B cell (primary cell): Measurements from ENCODE around the gene MVB12B. TPM values are rescaled to one million over a fixed set of nuclear protein-coding genes. Genes with fewer than 3 reads are reported as not detected.
"Not testable (repeated sequence)": the region's sequence is repeated elsewhere in the genome, so short reads cannot be mapped to it uniquely, and the experiment has no call there.

Source experiments
- ATAC-seq: fragments of 200-7000 bp; cut with Tn5 transposase; one replicate; pipeline ENCODE4 v1.10.0; 2021; ENCODE audit warnings: low read depth, mild to moderate bottlenecking, moderate number of reproducible peaks, moderate library complexity
- CTCF ChIA-PET: fragments of 350-600 bp; sonication (Branson Sonifier 250); formaldehyde crosslinking; loops from one replicate; lab custom pipeline; 2021; ENCODE audit warnings: antibody characterized with exemption, inconsistent platforms; lab: Charles Lee
- POLR2A ChIA-PET: fragments of 350-600 bp; sonication (Branson Sonifier 250); formaldehyde crosslinking; loops from one replicate; lab custom pipeline; 2021; ENCODE audit warnings: antibody characterized with exemption; lab: Charles Lee
- DNase-seq: peaks from one replicate; pipeline ENCODE4 v3.0.0; 2013
- H2AFZ ChIP-seq: 2 replicates; pipeline ENCODE4 v1.6.1; 2012; ENCODE audit warnings: mild to moderate bottlenecking, low read depth, low read length; ENCODE audit not compliant: insufficient read depth, poor library complexity, severe bottlenecking
- H3K27ac ChIP-seq, 2 donors: 1 replicate in 1 of 2; 2 replicates in 1 of 2; pipeline ENCODE4 v1.5.1; 2012 to 2013; ENCODE audit warnings: low read length in 2 of 2, mild to moderate bottlenecking in 2 of 2, moderate library complexity in 1 of 2
- H3K27me3 ChIP-seq, 4 experiments: fragments of 200-600 bp in 1 of 4; sonication (generic) in 1 of 4; replicated peaks in 1 of 4; 1 replicate in 2 of 4; 2 replicates in 2 of 4; pipeline versions ENCODE4 v1.6.1 to v1.7.0; 2013 to 2016; ENCODE audit warnings: low read length in 3 of 4, mild to moderate bottlenecking in 2 of 4, mixed read lengths in 1 of 4, moderate library complexity in 1 of 4; ENCODE audit not compliant: insufficient read depth in 4 of 4, control insufficient read depth in 3 of 4; ENCODE audit errors: control extremely low read depth in 1 of 4
- H3K36me3 ChIP-seq, 2 experiments: replicated peaks in 1 of 2; 1 replicate in 1 of 2; 2 replicates in 1 of 2; pipeline versions ENCODE4 v1.6.1 to v1.7.1; 2013; ENCODE audit warnings: low read length in 1 of 2; ENCODE audit not compliant: insufficient read depth in 2 of 2, control insufficient read depth in 1 of 2; ENCODE audit errors: control extremely low read depth in 1 of 2, extremely low read depth in 1 of 2
- H3K4me1 ChIP-seq, 2 donors: fragments of 200-600 bp in 1 of 2; sonication (generic) in 1 of 2; 1 replicate in 1 of 2; 2 replicates in 1 of 2; pipeline versions ENCODE4 v1.5.1 to v1.6.1; 2013 to 2017; ENCODE audit warnings: low read length in 2 of 2; ENCODE audit not compliant: control insufficient read depth in 2 of 2, insufficient read depth in 2 of 2
- H3K4me2 ChIP-seq: replicated peaks from 2 replicates; pipeline ENCODE3; 2012; ENCODE audit warnings: mild to moderate bottlenecking, low read depth, low read length; ENCODE audit not compliant: poor library complexity, severe bottlenecking
- H3K4me3 ChIP-seq, 5 experiments: fragments of 200-600 bp in 1 of 5; sonication (generic) in 1 of 5; 1 replicate in 3 of 5; 2 replicates in 2 of 5; pipeline versions ENCODE4 v1.5.1 to v1.7.0; 2011 to 2016; ENCODE audit warnings: low read length in 4 of 5, mild to moderate bottlenecking in 4 of 5, low read depth in 2 of 5, control low read depth in 1 of 5, moderate library complexity in 1 of 5; ENCODE audit not compliant: insufficient read depth in 1 of 5; ENCODE audit errors: control extremely low read depth in 1 of 5, extremely low read depth in 1 of 5
- H3K79me2 ChIP-seq: fragments of 200-600 bp; sonication (generic); one replicate; pipeline ENCODE4 v1.6.0; 2016; ENCODE audit warnings: low read length; ENCODE audit not compliant: control insufficient read depth, insufficient read depth
- H3K9ac ChIP-seq: fragments of 200-600 bp; sonication (generic); 2 replicates; pipeline ENCODE4 v1.6.1; 2017; ENCODE audit warnings: mild to moderate bottlenecking, low read length, moderate library complexity
- H3K9me3 ChIP-seq, 3 donors: one replicate each; pipeline versions ENCODE4 v1.6.1 to v1.7.1; 2013; ENCODE audit warnings: low read length in 2 of 3; ENCODE audit not compliant: control insufficient read depth in 2 of 3, insufficient read depth in 1 of 3; ENCODE audit errors: control extremely low read depth in 1 of 3
- H4K20me1 ChIP-seq: 2 replicates; pipeline ENCODE4 v1.6.0; 2012; ENCODE audit warnings: mild to moderate bottlenecking, low read length; ENCODE audit not compliant: insufficient read depth, control insufficient read depth, poor library complexity, severe bottlenecking
- H3K27ac Mint-ChIP-seq: one replicate; pipeline ENCODE4 v1.8.0; 2021; ENCODE audit warnings: mixed read lengths
- H3K27me3 Mint-ChIP-seq: one replicate; pipeline ENCODE4 v1.8.0; 2021; ENCODE audit warnings: mixed read lengths
- H3K4me1 Mint-ChIP-seq: one replicate; pipeline ENCODE4 v1.8.0; 2021; ENCODE audit warnings: mixed read lengths
- H3K4me3 Mint-ChIP-seq: one replicate; pipeline ENCODE4 v1.8.0; 2021; ENCODE audit warnings: mixed read lengths
- H3K9me3 Mint-ChIP-seq: one replicate; pipeline ENCODE4 v1.8.0; 2022; ENCODE audit warnings: mixed read lengths; ENCODE audit not compliant: insufficient read depth
- EZH2 ChIP-seq: IDR thresholded peaks from 2 replicates; pipeline ENCODE4 v1.6.1; 2012; ENCODE audit warnings: borderline replicate concordance, low read depth, mild to moderate bottlenecking, moderate library complexity, low read length; ENCODE audit not compliant: insufficient read depth, poor library complexity, severe bottlenecking
- WGBS: methylation state at CpG from one replicate; pipeline ENCODE4 v1.1.5; 2013; ENCODE audit warnings: missing lambda C conversion rate; ENCODE audit not compliant: insufficient coverage; 5-methylcytosine and 5-hydroxymethylcytosine counted together
- intact Hi-C: fragments of 100-400 bp; cut with micrococcal nuclease; formaldehyde crosslinking; loops from one replicate; pipeline ENCODE4 v1.10.0; 2022
- polyA plus RNA-seq: library from polyadenylated mRNA; depleted of rRNA; stranded (reverse); fragments of >200 nt; gene quantifications from 2 replicates; pipeline ENCODE4 v1.2.3, GENCODE V29; 2012
- total RNA-seq, 2 donors: library from RNA; stranded (reverse); fragments of 120-200 nt in 1 of 2; gene quantifications; 1 replicate in 1 of 2; 2 replicates in 1 of 2; pipeline versions ENCODE4 v1.2.3 to v1.2.4, GENCODE V29; 2013 to 2022
- TF ChIP-seq, protein P1 (sequence below): fragments of 200-600 bp; IDR thresholded peaks from one replicate; pipeline ENCODE4 v1.8.0; 2022; ENCODE audit warnings: antibody characterized with exemption, mild to moderate bottlenecking

MVB12B gene
- total and polyA plus RNA-seq, 2 donors (not counting 1 experiment from before 2014, with no cell fraction given) = 1.2 to 9.8 TPM

DNA sequence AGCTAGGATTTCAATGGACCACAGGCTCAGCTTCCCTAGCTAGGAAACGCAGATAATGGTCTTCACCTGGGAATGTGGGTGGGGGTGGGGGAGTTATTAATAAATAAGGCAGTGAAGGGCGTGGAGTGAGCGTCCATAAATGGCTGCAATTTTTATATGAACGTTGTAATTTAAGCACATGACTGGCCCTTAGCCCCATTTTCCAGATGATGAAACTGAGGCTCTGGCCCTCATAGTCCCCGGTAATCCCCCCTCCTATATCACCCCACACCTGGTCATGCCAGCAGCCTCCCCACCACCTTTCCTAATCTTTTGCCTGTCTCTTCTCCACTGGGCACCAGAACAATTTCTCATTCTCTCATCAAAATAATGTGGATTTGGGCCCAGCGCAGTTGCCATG, 225.2 kb downstream of the MVB12B start:
- no peak overlapping the region for H3K4me2 ChIP-seq
- POLR2A ChIA-PET = no interaction called here
- H3K27me3 ChIP-seq = peaks cover 0 to 4% (median 0%) of the 10 kb centered on the region in 4 experiments
- TF ChIP-seq EZH2 = no peak
- TF ChIP-seq, protein P1, sequence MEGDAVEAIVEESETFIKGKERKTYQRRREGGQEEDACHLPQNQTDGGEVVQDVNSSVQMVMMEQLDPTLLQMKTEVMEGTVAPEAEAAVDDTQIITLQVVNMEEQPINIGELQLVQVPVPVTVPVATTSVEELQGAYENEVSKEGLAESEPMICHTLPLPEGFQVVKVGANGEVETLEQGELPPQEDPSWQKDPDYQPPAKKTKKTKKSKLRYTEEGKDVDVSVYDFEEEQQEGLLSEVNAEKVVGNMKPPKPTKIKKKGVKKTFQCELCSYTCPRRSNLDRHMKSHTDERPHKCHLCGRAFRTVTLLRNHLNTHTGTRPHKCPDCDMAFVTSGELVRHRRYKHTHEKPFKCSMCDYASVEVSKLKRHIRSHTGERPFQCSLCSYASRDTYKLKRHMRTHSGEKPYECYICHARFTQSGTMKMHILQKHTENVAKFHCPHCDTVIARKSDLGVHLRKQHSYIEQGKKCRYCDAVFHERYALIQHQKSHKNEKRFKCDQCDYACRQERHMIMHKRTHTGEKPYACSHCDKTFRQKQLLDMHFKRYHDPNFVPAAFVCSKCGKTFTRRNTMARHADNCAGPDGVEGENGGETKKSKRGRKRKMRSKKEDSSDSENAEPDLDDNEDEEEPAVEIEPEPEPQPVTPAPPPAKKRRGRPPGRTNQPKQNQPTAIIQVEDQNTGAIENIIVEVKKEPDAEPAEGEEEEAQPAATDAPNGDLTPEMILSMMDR = no peak
- 97% methylated on average over 4 of the region's 6 CpGs for WGBS
- no peak overlapping the region for H3K27ac Mint-ChIP-seq
- ATAC-seq (no peak), DNase-seq (no peak)
- no peaks in the 10 kb centered on the region for H3K4me1 ChIP-seq
- H3K9ac ChIP-seq = no peak overlapping the region
- no peaks in the 10 kb centered on the region for H3K4me1 Mint-ChIP-seq
- CTCF ChIA-PET = interaction anchor here (8.4 to 13.3 kb wide), 2 partner anchors 39 to 55 kb away, joined by 167 to 420 read pairs; no protein-coding TSS in a partner anchor
- no peaks in the 10 kb centered on the region for H3K79me2 ChIP-seq
- H2AFZ ChIP-seq = no peak overlapping the region
- H3K36me3 ChIP-seq = no peaks in the 10 kb centered on the region
- intact Hi-C loops = no loop called here
- no peaks in the 10 kb centered on the region for H3K27me3 Mint-ChIP-seq
- peaks cover 0 to 5% (median 0%) of the 10 kb centered on the region in 3 donors for H3K9me3 ChIP-seq
- H3K4me3 Mint-ChIP-seq = no peak overlapping the region
- no peaks in the 10 kb centered on the region for H4K20me1 ChIP-seq
- H3K4me3 ChIP-seq = no peak overlapping the region
- H3K27ac ChIP-seq = no peak overlapping the region
- H3K9me3 Mint-ChIP-seq = no peaks in the 10 kb centered on the region

DNA sequence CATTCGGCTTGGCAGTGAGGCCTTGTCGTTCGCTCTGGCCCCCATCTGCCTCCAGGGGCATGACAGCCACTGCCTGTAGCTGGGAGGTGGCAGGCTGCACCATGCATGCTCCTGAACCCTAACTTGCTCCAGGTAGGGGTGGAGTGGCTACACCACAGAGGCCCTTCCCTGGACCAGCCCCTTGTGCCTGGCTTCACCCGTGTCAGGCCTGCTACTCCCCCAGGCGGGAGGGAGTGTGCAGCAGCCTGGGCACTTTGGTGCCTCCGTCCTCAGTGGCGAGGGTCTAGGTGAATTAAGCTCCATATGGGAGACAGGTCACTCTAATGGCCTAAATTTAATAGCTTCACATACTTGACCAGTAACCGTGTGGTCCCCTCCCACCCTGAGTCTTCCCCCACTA, 227.7 kb downstream of the MVB12B start:
- H3K4me1 Mint-ChIP-seq = no peaks in the 10 kb centered on the region
- CTCF ChIA-PET = interaction anchor here (1.0 to 13.3 kb wide), 6 partner anchors 9 to 57 kb away, joined by 3 to 420 read pairs (median 4); no protein-coding TSS in a partner anchor
- H3K9me3 Mint-ChIP-seq = no peaks in the 10 kb centered on the region
- H3K4me3 Mint-ChIP-seq = no peak overlapping the region
- intact Hi-C loops = no loop called here
- POLR2A ChIA-PET = interaction anchor here (0.5 kb wide), 1 partner anchor 41 kb away, joined by 5 read pairs; no protein-coding TSS in a partner anchor
- ATAC-seq = no peak
- H3K4me1 ChIP-seq = no peaks in the 10 kb centered on the region
- WGBS = 95% methylated on average over 8 of the region's 8 CpGs
- H3K36me3 ChIP-seq = no peaks in the 10 kb centered on the region
- no peak overlapping the region for H3K9ac ChIP-seq
- H3K4me3 ChIP-seq = no peak overlapping the region
- no peaks in the 10 kb centered on the region for H3K79me2 ChIP-seq
- peaks cover 11% of the 10 kb centered on the region for H3K27me3 Mint-ChIP-seq
- peaks cover 0 to 5% (median 0%) of the 10 kb centered on the region in 3 donors for H3K9me3 ChIP-seq
- H3K4me2 ChIP-seq = no peak overlapping the region
- no peaks in the 10 kb centered on the region for H4K20me1 ChIP-seq
- TF ChIP-seq EZH2 = no peak
- TF ChIP-seq, protein P1 = no peak
- peaks cover 0 to 9% (median 6%) of the 10 kb centered on the region in 4 experiments for H3K27me3 ChIP-seq
- H3K27ac ChIP-seq = no peak overlapping the region
- DNase-seq = no peak
- no peak overlapping the region for H2AFZ ChIP-seq
- H3K27ac Mint-ChIP-seq = no peak overlapping the region

DNA sequence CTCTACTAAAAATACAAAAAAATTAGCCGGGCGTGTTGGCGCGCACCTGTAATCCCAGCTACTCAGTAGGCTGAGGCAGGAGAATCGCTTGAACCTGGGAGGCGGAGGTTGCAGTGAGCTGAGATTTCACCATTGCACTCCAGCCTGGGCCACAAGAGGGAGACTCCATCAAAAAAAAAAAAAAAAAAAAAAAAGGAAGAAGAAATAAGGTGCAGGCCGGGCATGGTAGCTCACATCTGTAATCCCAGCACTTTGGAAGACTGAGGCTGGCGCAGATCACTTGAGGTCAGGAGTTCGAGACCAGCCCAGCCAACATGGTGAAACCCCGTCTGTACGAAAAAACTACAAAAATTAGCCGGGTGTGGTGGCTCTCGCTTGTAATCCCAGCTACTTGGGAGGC, 228.8 kb downstream of the MVB12B start:
- H3K4me1 ChIP-seq, H3K79me2 ChIP-seq, H3K4me3 Mint-ChIP-seq, H3K9ac ChIP-seq, H3K4me3 ChIP-seq, H3K36me3 ChIP-seq, intact Hi-C loops, H3K27ac ChIP-seq, H3K4me2 ChIP-seq, DNase-seq, H4K20me1 ChIP-seq, H2AFZ ChIP-seq, H3K9me3 Mint-ChIP-seq, H3K27ac Mint-ChIP-seq, H3K9me3 ChIP-seq, ATAC-seq, H3K4me1 Mint-ChIP-seq: not testable (repeated sequence)
- ChIA-PET POLR2A (interaction anchor here (0.7 kb wide), 2 partner anchors 88 to 833 kb away, joined by 6 to 9 read pairs; no protein-coding TSS in a partner anchor), CTCF (interaction anchor here (0.7 to 13.3 kb wide), 8 partner anchors 17 to 702 kb away, joined by 3 to 420 read pairs (median 4); no protein-coding TSS in a partner anchor)
- peaks cover 18% of the 10 kb centered on the region for H3K27me3 Mint-ChIP-seq
- 95% methylated on average over 12 of the region's 13 CpGs for WGBS
- peaks cover 0 to 12% (median 9%) of the 10 kb centered on the region in 4 experiments for H3K27me3 ChIP-seq
